ENCODE results near the gene CANX. TPM values are rescaled to one million over a fixed set of nuclear protein-coding genes. Genes with fewer than 3 reads are reported as not detected.

Gene CANX
- total and polyA plus RNA-seq, 2 of the 13 experiments (the other 11 are each of a cell fraction or from before 2014, with no cell fraction given): 477 to 680 TPM

DNA sequence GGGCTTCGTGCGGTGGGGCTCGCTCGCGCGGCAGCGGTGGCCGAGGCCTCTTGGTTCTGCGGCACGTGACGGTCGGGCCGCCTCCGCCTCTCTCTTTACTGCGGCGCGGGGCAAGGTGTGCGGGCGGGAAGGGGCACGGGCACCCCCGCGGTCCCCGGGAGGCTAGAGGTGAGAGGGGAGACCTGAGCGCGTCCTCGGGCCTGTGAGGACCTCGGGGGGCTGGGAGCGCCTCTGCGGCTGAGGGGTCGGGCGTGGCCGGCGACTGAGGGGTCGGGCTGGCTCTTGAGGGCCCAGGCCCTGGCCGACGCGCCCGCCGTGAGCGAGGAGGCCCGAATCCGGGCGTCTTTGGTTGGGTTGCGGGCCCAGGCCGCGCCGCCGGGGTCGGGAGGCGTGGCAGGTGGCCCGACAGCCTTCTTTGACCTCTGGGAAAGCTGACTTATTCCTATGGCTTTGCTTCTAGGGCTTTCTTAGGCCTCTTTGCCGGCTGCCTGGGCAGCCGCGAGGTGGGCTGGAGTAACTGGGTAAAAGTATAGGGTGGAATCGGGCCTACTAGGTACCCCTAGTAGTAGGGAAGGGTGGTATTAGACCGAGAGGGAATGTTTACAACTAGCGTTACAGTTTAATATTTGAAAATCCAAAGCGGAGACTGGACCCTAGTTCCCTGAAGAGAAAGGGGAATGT, at the start of gene CANX (continued):
- no peak for TF ChIP-seq ZNF225 (CRISPR knock-in tag; IDR thresholded peaks at IDR 0.05)
- TF ChIP-seq TCF7 (IDR thresholded peaks at IDR 0.05; ENCODE audit: low read depth): no peak
- TF ChIP-seq GLI4 (CRISPR knock-in tag; IDR thresholded peaks at IDR 0.05; ENCODE audit: borderline replicate concordance): no peak
- no peak for TF ChIP-seq ZNF672 (CRISPR knock-in tag; IDR thresholded peaks at IDR 0.05)
- TF ChIP-seq, protein P1, sequence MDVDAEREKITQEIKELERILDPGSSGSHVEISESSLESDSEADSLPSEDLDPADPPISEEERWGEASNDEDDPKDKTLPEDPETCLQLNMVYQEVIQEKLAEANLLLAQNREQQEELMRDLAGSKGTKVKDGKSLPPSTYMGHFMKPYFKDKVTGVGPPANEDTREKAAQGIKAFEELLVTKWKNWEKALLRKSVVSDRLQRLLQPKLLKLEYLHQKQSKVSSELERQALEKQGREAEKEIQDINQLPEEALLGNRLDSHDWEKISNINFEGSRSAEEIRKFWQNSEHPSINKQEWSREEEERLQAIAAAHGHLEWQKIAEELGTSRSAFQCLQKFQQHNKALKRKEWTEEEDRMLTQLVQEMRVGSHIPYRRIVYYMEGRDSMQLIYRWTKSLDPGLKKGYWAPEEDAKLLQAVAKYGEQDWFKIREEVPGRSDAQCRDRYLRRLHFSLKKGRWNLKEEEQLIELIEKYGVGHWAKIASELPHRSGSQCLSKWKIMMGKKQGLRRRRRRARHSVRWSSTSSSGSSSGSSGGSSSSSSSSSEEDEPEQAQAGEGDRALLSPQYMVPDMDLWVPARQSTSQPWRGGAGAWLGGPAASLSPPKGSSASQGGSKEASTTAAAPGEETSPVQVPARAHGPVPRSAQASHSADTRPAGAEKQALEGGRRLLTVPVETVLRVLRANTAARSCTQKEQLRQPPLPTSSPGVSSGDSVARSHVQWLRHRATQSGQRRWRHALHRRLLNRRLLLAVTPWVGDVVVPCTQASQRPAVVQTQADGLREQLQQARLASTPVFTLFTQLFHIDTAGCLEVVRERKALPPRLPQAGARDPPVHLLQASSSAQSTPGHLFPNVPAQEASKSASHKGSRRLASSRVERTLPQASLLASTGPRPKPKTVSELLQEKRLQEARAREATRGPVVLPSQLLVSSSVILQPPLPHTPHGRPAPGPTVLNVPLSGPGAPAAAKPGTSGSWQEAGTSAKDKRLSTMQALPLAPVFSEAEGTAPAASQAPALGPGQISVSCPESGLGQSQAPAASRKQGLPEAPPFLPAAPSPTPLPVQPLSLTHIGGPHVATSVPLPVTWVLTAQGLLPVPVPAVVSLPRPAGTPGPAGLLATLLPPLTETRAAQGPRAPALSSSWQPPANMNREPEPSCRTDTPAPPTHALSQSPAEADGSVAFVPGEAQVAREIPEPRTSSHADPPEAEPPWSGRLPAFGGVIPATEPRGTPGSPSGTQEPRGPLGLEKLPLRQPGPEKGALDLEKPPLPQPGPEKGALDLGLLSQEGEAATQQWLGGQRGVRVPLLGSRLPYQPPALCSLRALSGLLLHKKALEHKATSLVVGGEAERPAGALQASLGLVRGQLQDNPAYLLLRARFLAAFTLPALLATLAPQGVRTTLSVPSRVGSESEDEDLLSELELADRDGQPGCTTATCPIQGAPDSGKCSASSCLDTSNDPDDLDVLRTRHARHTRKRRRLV (CRISPR knock-in tag; IDR thresholded peaks at IDR 0.05): no peak
- TF ChIP-seq, protein P2, sequence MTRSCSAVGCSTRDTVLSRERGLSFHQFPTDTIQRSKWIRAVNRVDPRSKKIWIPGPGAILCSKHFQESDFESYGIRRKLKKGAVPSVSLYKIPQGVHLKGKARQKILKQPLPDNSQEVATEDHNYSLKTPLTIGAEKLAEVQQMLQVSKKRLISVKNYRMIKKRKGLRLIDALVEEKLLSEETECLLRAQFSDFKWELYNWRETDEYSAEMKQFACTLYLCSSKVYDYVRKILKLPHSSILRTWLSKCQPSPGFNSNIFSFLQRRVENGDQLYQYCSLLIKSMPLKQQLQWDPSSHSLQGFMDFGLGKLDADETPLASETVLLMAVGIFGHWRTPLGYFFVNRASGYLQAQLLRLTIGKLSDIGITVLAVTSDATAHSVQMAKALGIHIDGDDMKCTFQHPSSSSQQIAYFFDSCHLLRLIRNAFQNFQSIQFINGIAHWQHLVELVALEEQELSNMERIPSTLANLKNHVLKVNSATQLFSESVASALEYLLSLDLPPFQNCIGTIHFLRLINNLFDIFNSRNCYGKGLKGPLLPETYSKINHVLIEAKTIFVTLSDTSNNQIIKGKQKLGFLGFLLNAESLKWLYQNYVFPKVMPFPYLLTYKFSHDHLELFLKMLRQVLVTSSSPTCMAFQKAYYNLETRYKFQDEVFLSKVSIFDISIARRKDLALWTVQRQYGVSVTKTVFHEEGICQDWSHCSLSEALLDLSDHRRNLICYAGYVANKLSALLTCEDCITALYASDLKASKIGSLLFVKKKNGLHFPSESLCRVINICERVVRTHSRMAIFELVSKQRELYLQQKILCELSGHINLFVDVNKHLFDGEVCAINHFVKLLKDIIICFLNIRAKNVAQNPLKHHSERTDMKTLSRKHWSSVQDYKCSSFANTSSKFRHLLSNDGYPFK (CRISPR knock-in tag; IDR thresholded peaks at IDR 0.05; ENCODE audit: borderline replicate concordance): peak; percentile 1; the same call in 1 of the 2 replicates
- no peak for TF ChIP-seq GABPA (IDR thresholded peaks at IDR 0.05; ENCODE audit: low read depth, low read length)
- TF ChIP-seq GABPA (CRISPR knock-in tag; IDR thresholded peaks at IDR 0.05; ENCODE audit: low read depth): no peak
- no peak for TF ChIP-seq MTF1 (CRISPR knock-in tag; IDR thresholded peaks at IDR 0.05)
- no peak for TF ChIP-seq KLF11 (CRISPR knock-in tag; IDR thresholded peaks at IDR 0.05)
- TF ChIP-seq KAT7 (CRISPR knock-in tag; IDR thresholded peaks at IDR 0.05; ENCODE audit: borderline replicate concordance): peak; percentile 45; the same call in 1 of the 2 replicates
- no peak for TF ChIP-seq CHCHD3 (CRISPR knock-in tag; IDR thresholded peaks at IDR 0.05)
- no peak; the same call in none of the 2 replicates for TF ChIP-seq KDM5B (CRISPR knock-in tag; IDR thresholded peaks at IDR 0.05; ENCODE audit: borderline replicate concordance)
- TF ChIP-seq HOXA9 (CRISPR knock-in tag; IDR thresholded peaks at IDR 0.05; ENCODE audit: borderline replicate concordance): peak; percentile 69; the same call in 1 of the 2 replicates
- TF ChIP-seq TOPORS (CRISPR knock-in tag; IDR thresholded peaks at IDR 0.05): peak; percentile 67; the same call in 1 of the 2 replicates
- TF ChIP-seq PRMT3 (CRISPR knock-in tag; IDR thresholded peaks at IDR 0.05; ENCODE audit: borderline replicate concordance, low read depth): no peak
- TF ChIP-seq ARNT (IDR thresholded peaks at IDR 0.05): no peak
- TF ChIP-seq, protein P3, sequence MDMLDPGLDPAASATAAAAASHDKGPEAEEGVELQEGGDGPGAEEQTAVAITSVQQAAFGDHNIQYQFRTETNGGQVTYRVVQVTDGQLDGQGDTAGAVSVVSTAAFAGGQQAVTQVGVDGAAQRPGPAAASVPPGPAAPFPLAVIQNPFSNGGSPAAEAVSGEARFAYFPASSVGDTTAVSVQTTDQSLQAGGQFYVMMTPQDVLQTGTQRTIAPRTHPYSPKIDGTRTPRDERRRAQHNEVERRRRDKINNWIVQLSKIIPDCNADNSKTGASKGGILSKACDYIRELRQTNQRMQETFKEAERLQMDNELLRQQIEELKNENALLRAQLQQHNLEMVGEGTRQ (IDR thresholded peaks at IDR 0.05; ENCODE audit: low read depth, low read length): peak; percentile 65
- TF ChIP-seq, protein P3 (CRISPR knock-in tag; IDR thresholded peaks at IDR 0.05; ENCODE audit: borderline replicate concordance): peak; percentile 85; the same call in 1 of the 2 replicates
- TF ChIP-seq ELF4 (CRISPR knock-in tag; IDR thresholded peaks at IDR 0.05; ENCODE audit: borderline replicate concordance): peak; percentile 51; the same call in 1 of the 2 replicates
- 0 out of 2 replicates have a peak, but pooled peaks have one; percentile 12 for TF ChIP-seq STAT5B (CRISPR knock-in tag; IDR thresholded peaks at IDR 0.05)

All from HepG2 (cell line).